HepG2 (cell line): ENCODE data around the gene GHRL.

Source experiments
- ZSCAN20 ChIP-seq: sonication (generic); formaldehyde crosslinking; IDR thresholded peaks from 2 replicates; pipeline ENCODE4 v1.4.0; 2020; ENCODE audit warnings: missing genetic modification reagents, mild to moderate bottlenecking, borderline replicate concordance
- TF ChIP-seq, protein P1 (sequence below): sonication (generic); formaldehyde crosslinking; IDR thresholded peaks from 2 replicates; pipeline ENCODE4 v1.5.0; 2020; ENCODE audit warnings: mild to moderate bottlenecking, missing genetic modification reagents, moderate library complexity

DNA sequence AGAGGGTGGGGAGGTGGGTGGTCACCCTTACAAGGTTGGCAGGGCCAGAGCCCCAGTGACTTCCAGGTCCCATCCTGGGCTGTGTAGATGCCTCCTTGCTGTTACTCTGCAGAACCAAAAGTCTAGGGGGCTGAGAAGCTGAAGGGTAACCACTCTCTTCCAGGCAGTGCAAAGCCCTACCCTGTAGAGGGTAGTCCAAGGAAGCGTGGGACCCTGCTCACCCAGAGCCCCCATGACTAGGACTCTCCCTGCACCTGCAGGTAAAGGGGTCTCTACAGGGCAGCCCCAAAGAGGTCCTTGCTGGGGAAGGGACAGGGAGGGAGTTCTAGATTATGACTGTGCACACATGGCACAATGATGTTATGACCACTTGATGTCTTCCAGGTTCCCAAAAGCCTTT lies 14.2 kb downstream of the GHRL start:
- TF ChIP-seq ZSCAN20 (CRISPR knock-in tag): no peak
- TF ChIP-seq, protein P1, sequence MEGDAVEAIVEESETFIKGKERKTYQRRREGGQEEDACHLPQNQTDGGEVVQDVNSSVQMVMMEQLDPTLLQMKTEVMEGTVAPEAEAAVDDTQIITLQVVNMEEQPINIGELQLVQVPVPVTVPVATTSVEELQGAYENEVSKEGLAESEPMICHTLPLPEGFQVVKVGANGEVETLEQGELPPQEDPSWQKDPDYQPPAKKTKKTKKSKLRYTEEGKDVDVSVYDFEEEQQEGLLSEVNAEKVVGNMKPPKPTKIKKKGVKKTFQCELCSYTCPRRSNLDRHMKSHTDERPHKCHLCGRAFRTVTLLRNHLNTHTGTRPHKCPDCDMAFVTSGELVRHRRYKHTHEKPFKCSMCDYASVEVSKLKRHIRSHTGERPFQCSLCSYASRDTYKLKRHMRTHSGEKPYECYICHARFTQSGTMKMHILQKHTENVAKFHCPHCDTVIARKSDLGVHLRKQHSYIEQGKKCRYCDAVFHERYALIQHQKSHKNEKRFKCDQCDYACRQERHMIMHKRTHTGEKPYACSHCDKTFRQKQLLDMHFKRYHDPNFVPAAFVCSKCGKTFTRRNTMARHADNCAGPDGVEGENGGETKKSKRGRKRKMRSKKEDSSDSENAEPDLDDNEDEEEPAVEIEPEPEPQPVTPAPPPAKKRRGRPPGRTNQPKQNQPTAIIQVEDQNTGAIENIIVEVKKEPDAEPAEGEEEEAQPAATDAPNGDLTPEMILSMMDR (CRISPR knock-in tag): no peak
